GM10847 (cell line): ENCODE results near the gene RHBG.

Source experiments
- POLR2A ChIP-seq: IDR thresholded peaks from 2 replicates; pipeline ENCODE4 v1.6.1; 2011; ENCODE audit not compliant: insufficient read length; ENCODE audit errors: extremely low read depth

Gene RHBG

DNA sequence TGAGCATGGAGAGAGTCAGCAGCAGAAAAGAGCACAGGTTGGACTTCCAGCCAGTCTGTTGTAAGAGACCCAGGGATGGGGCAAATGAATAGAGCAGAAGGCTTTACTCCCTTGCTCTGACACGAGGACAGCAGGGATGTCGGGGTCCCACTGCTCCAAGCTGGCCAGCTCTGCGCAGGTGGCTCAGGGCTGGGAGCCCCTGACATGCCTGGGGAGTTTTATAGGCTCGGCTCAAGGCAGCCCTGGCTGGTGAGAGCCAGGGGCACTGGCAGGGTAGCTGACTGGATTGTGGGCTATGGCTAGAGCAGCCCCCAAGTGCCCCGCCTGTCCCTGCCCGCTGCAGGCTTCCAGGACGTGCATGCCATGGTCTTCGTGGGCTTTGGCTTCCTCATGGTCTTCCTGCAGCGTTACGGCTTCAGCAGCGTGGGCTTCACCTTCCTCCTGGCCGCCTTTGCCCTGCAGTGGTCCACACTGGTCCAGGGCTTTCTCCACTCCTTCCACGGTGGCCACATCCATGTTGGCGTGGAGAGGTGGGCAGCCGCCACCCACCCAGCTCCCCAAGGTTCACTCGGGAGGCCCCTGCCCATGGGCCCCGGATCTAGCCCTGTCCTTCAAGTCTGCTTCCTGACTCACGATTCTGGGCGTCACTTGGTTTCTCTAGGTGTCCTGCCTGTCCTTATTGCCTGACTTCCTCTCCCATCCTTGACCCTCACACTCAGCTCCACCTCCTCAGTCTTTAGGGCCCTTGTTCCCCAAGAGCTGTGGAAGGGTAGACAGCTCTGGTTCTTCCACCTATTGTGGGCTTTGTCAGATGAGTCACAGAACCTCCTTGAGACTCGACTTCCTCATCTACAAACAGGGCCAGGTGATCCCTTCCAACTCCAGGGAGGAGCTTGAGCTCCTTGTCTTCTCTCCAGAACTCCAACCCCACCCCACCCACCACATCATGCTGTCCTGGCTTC is 8.2 kb downstream of the RHBG start:
- no peak for TF ChIP-seq POLR2A

DNA sequence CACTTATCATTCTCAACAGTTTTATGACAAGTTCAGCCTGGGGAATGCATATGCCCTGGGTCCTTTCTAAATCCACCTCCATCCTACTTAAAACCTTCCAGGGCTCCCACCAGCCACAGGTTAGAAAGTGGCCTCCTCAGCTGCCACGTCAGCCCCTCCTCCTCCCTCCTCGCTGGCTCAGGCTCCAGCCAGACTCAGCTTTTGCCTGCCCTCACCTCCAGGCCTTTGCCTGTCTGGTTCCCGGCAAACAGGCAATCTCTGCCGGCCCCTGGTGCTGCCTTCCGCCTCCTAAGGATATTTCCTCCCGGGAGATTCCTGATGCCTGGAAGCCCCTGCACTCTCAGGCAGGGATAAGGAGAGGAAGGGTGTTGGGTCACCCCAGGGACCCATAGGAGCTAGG is 9.5 kb downstream of the RHBG start:
- no peak for TF ChIP-seq POLR2A

DNA sequence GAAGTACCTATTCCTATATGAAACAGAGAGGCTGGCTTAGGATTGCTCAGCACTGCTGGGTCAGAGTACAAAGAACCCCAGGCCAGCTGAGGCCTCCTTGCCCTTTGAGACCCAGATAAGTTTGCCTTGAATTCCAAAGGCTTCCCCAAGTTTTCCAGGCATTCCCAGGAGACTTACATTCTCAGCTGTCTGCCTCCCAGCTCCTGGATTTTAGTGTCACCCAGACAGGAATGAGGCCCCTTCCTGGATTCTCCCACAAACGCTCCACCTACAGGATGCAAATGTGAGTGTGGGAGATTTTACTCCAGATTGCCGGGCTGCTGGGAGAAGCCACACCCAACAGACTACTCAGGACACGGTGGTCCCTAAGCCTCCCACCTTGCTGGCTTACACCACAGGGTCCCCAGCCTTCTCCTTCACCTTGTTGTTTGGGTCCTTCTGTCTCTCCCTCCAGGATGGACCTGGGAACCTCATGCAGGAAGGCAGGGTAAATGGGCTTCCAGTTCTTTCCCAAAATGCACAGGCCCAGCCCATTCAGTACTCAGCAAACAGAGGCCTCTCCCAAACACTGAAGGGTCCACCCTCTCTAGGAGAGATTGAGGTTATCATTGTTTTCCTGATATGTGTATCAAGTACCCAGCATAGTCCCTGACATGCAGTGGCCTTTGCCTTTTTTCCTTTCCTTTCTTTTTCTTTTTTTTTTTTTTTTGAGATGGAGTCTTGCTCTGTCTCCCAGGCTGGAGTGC is 10.6 kb downstream of the RHBG start:
- no peak for TF ChIP-seq POLR2A

DNA sequence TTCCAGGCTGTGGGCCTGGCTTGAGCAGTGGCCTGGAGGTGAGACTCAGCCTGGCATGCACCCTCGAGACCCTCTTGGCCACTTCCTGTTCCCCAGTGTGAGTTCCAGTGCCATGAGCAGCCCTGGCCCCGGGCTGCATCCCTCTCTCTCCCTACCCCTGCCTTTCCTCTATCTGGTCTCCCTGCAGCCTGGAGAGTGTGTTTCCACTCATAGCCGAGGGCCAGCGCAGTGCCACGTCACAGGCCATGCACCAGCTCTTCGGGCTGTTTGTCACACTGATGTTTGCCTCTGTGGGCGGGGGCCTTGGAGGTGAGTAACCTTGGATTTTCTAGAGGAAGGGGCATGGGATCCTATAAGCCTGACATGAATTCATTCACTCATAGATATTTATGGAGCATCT is 13.6 kb downstream of the RHBG start:
- no peak for TF ChIP-seq POLR2A

DNA sequence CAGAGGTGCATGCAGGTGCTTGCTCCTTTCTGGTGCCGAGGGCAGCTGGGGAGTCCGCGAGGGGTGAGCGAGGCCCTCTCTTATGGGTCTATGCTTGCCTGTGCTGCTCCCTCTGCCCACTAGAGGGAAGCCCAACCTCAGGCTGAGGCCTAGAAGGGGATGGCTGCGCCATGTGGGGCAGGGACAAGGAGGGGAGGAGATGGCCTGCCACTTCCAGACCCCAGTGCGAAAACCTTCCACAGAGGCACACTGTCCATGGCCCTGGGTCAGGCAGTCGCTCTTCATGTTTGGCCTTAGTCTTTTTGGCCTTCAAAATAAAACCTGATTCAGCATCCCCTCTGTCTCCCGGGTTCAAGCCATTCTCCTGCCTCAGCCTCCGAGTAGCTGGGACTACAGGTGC is 14.0 kb downstream of the RHBG start:
- no peak for TF ChIP-seq POLR2A

DNA sequence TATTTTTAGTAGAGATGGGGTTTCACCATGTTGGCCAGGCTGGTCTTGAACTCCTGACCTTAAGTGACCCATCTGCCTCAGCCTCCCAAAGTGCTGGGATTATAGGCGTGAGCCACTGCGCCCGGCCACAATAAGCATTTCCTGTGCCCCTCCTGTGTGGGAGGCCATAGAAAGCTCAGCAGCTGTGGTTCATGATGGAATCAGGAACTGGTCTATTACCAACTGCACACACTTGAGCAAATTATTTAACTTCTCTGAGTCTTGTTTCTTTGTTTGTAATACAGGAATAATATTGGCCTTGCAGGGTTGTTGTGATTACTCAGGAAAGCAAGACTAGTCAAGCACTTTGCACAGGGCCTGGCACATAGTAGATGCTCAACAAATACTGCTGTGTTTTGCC is 15.0 kb downstream of the RHBG start:
- no peak for TF ChIP-seq POLR2A

DNA sequence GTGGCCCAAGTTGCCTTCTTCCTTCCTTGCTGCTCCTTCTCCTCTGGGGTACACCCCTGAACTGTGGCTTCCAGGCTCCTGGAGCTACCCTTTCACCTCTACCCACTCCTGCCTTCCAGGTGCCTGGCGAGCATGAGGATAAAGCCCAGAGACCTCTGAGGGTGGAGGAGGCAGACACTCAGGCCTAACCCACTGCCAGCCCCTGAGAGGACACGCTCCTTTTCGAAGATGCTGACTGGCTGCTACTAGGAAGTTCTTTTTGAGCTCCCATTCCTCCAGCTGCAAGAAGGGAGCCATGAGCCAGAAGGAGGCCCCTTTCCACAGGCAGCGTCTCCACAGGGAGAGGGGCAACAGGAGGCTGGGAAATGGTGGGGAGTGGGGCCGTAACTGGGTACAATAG is 15.6 kb downstream of the RHBG start:
- TF ChIP-seq POLR2A = no peak

DNA sequence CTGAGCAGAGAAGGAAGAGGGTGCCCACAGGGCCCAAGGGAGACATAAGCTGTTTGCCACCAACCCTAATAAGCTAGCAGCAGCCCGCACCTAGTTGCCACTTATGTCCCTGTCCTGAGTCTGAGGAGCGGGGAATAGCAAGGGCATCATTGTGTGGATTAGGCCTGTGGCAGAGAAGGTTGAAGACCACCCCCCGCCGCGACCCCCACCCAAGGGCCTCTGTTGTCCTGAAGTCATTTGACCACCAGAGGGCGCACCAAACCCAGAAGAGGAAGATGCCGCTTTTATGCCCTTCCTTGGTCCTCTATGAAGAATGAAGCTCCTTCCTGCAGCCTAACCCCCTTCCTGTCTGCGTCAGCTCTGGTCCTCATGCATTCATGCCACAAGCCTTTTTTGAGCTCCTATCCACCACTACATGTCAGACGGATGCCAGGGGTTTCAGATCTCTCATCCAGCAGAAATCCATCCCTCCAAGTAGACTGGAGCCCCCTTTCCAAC is 16.6 kb downstream of the RHBG start:
- no peak for TF ChIP-seq POLR2A

DNA sequence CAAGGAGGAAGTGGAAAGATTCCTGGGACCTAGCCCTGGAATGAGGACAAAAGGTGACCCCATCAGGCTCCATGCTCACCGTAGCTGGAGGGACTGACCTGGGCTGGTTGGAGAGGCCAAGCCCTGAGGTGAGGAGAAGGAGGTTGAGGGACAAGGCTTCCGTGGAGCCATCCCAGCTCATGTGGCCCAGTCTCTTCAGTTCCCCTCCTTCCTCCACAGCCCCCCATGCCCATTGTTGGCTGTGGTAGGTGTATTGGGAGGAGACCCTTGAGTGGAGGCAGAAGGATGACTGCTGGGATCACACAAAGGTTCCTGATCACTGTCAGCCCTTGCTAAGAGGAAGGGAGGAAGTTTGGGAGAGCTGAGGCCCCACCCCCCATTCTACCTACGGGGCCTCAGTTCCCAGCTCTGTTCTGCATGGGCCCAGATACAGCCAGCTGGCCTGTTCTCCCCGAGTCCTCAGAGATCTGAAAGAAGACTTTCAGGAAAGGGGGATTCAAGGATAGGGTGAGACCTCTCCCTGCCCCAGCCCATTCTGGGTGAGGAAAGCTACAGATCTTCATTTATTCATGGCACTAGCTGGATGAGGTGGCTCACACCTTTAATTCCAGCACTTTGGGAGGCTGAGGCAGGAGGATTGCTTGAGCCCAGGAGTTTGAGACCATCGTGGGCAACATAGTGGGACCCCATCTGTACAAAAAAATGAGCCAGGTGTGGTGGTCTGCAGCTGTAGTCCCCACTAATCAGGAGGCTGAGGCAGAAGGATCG is 17.3 kb downstream of the RHBG start:
- no peak for TF ChIP-seq POLR2A

DNA sequence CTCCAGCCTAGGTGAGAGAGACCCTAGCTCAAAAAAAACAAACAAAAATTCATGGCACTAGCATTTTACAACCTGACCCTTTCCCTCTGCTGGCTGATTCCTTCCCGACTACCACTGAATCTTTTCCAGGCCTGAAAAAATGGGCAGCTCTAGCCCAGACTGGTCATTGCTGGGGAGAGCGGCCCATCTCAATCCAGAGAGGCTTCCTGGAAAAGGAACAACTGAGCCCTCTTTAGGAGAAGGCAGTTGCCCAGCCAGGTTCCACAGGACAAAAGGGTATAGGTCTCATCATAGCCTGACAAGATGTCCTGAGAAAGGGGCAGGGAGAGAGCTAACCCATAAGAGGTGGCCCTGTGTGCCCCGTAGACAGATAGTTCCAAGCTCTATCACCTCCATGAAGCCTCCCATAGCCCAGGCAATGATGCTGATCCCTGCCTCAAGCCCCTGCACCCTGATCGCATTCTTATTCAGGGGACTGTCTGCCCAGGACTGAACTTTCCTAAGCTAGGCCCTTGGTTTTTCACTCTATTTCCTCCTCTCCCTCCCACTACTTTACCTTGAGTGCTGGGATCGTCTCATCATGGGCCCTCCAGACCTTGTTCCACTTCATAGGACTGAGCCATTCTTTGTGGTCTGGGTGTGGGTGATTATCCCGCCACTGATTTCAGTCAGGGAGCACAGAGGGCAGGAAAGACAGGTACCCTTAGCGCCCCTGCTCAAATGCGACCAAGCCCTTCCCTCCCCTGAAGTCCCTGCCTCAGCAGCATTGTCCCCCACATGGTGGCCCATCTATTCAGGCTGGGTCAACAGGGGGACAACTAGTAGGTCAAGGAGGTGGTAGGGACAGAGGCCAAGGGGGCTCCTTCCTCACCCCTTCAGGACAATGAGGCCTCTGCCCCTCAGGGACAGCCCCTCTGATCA is 18.2 kb downstream of the RHBG start:
- TF ChIP-seq POLR2A = no peak

DNA sequence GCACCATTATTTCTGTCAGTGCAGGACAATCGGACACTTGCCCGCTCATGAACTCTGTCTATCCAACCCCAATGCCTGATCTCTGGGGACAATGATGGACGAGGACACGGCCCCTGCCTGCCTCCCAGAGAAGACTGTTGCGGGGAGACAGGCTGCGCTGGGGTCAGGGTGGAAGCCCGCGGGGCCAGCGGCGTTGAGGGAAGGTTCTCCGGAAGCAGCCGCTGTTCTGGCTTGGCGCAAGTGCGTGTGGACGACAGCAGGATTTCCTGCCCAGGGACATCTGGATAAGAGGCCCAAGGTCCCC is 18.8 kb downstream of the RHBG start:
- no peak for TF ChIP-seq POLR2A

DNA sequence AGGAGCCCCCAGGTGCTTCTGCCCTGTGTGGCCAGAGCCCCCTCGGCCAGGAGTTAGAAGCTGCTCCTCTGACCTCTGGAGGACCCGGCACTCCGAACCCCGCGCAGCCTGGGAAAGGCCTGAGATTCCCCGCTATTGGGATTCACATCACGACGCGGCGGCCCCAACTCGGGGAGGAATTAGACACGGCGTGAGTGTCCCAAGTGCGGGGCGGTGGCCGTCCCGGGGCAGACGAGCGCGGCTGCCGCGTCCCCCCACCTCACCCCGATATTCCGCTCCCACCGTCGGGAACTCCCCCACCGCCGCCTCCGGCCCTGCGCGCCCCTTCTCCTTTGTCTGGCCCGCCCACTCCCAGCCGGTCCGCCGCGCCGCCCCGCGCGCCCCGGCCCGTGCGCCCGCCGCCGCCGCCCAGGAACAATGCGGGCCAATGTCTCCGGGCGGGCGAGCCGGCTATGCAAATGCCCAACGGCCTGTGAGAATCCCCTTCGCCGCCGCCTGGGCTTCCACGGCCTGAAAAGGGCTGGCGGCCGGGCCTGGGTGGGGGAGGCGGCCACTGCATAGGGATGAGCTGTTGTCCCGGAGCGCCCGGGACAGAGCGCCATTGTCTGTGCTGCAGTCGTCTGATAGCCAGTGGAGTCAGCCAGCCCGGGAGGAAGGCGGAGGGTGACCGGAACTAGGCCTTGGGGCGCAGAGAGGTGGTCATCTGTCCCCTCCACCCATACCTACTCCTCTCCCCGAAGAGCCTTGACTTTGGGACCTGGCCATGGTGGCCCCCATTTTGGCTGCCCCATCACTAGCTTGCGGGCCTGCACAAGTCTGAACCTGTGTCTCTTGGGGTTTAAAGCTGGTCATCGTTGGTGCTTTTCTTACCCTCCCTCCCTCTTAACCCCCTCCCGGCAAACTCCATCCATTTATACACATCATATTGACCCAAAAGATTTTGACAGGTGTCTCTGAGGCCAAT is 19.4 kb downstream of the RHBG start:
- TF ChIP-seq POLR2A = no peak

DNA sequence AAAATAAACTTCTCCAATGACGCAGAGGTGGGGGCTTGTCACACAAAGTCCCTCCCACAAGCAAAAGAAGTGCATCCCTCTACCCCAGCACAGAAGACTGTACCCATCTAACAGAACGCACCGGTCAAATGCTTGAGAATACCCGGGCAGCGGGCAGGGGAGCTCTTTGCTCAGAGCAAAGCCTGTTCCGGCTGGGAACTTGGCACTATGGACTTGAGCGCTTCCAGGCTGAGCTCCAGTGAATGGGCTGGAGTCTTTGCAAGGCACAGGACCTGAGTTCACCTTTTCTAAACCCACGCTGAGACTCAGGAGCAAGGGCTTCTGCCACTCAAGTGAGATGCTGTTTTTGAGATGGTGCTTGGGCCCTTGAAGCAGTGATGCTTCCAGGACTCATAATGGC is 20.3 kb downstream of the RHBG start:
- TF ChIP-seq POLR2A = no peak

DNA sequence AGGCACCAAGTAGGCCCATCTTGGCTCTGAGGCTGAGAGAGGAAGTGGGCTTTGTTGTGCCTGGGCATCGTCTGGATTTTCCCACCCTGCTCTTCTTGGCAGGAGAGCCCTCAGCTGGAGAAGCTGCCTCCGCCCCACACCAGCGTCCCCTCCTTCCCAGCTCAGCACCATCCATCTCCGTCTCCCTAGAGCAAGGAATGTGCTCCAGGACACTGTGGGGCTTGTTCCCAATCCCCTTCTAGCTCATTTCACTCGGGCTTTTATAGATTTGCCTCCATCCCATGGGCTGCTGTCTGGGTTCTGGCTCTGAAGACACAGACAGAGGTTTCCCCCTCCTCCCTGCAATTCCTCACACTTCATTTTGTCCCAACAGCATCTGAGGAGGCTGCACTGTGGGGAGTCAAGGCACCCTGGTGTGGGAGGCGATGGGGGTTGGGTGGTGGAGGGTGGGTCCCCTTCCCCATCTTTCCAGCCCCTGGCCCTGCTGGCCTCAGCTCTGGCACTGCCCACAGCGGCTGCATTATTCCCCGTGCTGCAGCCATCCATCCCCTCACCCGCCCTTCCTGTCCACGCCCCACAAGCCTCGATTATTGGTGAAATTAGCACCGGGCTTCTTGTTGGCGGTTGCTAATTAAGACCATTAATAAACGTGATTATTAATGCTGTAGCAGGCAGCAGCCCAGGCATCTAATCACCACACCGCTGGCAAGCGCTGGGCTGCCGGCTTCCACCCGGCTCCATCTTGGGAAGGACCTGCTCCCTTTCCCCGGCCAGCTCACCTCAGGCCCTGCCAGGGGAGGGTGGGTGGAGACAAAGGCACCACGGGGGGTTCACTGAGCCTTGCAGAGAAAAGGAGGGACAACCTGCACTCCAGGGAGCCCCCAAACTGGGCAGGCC is 21.7 kb downstream of the RHBG start:
- TF ChIP-seq POLR2A = no peak
